ENCODE measurements around the gene HMOX2.

Gene HMOX2

DNA sequence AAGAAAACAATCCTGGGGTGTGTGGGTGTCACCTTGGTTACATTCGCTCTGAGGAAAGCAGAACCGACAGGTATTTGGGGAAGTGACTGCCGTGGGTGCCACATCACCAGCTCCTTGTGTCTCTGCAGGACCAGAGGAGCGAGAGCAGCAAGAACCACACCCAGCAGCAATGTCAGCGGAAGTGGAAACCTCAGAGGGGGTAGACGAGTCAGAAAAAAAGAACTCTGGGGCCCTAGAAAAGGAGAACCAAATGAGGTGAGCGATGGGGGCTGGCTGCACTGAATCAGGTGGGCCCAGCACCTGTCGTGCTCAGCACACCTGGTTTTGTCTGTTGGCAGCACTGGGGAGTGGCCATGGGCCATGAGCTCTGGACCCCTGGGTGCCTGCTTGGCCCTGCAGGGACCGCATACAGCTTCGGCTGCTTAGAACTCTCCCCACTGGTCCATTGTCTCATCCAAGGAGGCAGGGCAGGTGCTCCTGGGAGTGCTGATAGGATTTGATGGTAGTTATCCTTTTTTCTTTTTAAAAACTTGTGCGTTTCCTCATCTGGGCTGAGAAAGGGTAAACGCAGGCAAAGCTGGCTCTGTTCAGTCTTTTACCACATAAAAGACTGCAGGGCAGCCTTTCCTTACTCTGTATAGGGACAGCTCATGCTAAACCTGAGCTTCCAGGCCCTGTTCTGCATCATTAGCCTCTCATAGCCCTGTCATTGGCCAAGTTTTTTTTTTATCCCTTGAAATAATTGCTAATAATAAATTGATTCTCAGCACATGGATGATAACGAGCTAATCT, 29.4 kb downstream of the HMOX2 start:
- TF ChIP-seq, protein P1, sequence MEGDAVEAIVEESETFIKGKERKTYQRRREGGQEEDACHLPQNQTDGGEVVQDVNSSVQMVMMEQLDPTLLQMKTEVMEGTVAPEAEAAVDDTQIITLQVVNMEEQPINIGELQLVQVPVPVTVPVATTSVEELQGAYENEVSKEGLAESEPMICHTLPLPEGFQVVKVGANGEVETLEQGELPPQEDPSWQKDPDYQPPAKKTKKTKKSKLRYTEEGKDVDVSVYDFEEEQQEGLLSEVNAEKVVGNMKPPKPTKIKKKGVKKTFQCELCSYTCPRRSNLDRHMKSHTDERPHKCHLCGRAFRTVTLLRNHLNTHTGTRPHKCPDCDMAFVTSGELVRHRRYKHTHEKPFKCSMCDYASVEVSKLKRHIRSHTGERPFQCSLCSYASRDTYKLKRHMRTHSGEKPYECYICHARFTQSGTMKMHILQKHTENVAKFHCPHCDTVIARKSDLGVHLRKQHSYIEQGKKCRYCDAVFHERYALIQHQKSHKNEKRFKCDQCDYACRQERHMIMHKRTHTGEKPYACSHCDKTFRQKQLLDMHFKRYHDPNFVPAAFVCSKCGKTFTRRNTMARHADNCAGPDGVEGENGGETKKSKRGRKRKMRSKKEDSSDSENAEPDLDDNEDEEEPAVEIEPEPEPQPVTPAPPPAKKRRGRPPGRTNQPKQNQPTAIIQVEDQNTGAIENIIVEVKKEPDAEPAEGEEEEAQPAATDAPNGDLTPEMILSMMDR (conservative IDR thresholded peaks at IDR 0.05): no peak
- no peak overlapping the region for H3K27ac ChIP-seq

DNA sequence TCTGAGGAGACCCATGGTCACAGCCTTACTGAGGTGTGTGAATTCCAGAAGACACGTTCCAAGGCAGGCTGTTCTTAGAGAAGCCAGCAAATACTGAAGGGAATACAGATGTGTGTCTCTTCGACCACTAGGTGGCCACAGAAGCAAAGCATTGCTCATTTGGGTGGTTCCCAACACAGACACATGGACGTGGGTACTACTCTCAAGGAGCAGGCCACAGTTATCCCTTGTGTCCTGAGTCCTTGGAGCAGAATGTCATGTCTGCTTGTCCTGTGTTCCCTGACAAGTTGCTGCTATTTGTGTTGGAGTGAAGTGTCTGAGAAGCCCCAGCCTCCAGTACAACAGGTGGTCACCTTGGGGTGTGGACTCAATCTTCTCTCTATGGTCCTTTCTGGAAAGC, 30.3 kb downstream of the HMOX2 start:
- no peak overlapping the region for H3K27ac ChIP-seq
- TF ChIP-seq, protein P1 (conservative IDR thresholded peaks at IDR 0.05): peak; percentile 75

DNA sequence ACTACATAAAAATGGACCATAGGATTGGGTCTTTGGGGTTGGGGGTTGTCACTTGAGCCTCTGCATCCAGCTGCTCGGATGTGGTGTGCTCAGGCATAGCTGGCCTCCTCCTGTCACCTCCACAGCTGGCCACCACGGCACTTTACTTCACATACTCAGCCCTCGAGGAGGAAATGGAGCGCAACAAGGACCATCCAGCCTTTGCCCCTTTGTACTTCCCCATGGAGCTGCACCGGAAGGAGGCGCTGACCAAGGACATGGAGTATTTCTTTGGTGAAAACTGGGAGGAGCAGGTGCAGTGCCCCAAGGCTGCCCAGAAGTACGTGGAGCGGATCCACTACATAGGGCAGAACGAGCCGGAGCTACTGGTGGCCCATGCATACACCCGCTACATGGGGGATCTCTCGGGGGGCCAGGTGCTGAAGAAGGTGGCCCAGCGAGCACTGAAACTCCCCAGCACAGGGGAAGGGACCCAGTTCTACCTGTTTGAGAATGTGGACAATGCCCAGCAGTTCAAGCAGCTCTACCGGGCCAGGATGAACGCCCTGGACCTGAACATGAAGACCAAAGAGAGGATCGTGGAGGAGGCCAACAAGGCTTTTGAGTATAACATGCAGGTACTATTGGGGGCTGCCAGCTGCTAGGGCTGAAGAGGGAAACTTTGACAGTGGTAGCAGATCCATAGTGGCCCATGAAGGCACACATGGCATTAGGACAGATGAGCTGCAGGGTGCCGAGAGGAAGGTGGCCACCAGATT, 31.6 kb downstream of the HMOX2 start:
- TF ChIP-seq, protein P1 (conservative IDR thresholded peaks at IDR 0.05): no peak
- H3K27ac ChIP-seq: no peak overlapping the region

GRCh38 chr16:4508806-4509205, 32.6 kb downstream of the HMOX2 start:
- no peak overlapping the region for H3K27ac ChIP-seq
- TF ChIP-seq, protein P1 (conservative IDR thresholded peaks at IDR 0.05): no peak

DNA sequence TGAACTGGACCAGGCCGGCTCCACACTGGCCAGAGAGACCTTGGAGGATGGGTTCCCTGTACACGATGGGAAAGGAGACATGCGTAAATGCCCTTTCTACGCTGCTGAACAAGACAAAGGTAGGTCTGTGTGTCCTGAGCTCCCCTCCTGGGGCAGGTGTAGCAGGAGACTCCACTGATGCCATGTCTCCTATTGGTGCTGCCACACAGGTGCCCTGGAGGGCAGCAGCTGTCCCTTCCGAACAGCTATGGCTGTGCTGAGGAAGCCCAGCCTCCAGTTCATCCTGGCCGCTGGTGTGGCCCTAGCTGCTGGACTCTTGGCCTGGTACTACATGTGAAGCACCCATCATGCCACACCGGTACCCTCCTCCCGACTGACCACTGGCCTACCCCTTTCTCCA, 33.2 kb downstream of the HMOX2 start:
- H3K27ac ChIP-seq: no peak overlapping the region
- TF ChIP-seq, protein P1 (conservative IDR thresholded peaks at IDR 0.05): no peak

GRCh38 chr16:4510131-4510530, 33.9 kb downstream of the HMOX2 start:
- H3K27ac ChIP-seq: no peak overlapping the region
- TF ChIP-seq, protein P1 (conservative IDR thresholded peaks at IDR 0.05): no peak

- no peak overlapping the region for H3K27ac ChIP-seq
- TF ChIP-seq, protein P1 (conservative IDR thresholded peaks at IDR 0.05): no peak
These were observed 34.7 kb downstream of the HMOX2 start for GRCh38 chr16:4510747-4511426.

All from VCaP (cell line).